RWPE2 (cell line): ENCODE measurements around the gene KEAP1.

Experiments
- ATAC-seq: fragments of 200-7000 bp; cut with Tn5 transposase; 3 replicates; pipeline ENCODE4 v1.9.1; 2021; ENCODE audit warnings: low read depth
- DNase-seq: peaks from one replicate; pipeline ENCODE4 v3.0.0-alpha.2; 2020; ENCODE audit warnings: low spot score
- H3K27ac ChIP-seq: fragments of 450-650 bp; 2 replicates; pipeline ENCODE4 v1.5.1; 2017; ENCODE audit warnings: mild to moderate bottlenecking; ENCODE audit not compliant: poor library complexity, severe bottlenecking
- H3K27me3 ChIP-seq: fragments of 250-450 bp; sonication (Bioruptor Pico); 2 replicates; pipeline ENCODE4 v1.5.1; 2021; ENCODE audit warnings: mild to moderate bottlenecking, moderate library complexity; ENCODE audit not compliant: insufficient read depth, poor library complexity, severe bottlenecking
- H3K36me3 ChIP-seq: fragments of 250-450 bp; sonication (Bioruptor Pico); 2 replicates; pipeline ENCODE4 v1.5.1; 2020; ENCODE audit warnings: low read depth, mild to moderate bottlenecking, moderate library complexity
- H3K4me1 ChIP-seq: fragments of 250-450 bp; sonication (Bioruptor Pico); 2 replicates; pipeline ENCODE4 v1.5.1; 2021; ENCODE audit warnings: mild to moderate bottlenecking, moderate library complexity; ENCODE audit not compliant: insufficient read depth, poor library complexity, severe bottlenecking
- H3K4me3 ChIP-seq: fragments of 250-450 bp; sonication (Bioruptor Pico); 2 replicates; pipeline ENCODE4 v1.5.1; 2021; ENCODE audit warnings: mild to moderate bottlenecking, moderate library complexity; ENCODE audit not compliant: severe bottlenecking
- H3K9me3 ChIP-seq: fragments of 250-450 bp; sonication (Bioruptor Pico); 2 replicates; pipeline ENCODE4 v1.5.1; 2021; ENCODE audit warnings: mild to moderate bottlenecking, moderate library complexity; ENCODE audit not compliant: severe bottlenecking
- TF ChIP-seq, protein P1 (sequence below): fragments of 450-650 bp; IDR thresholded peaks from one replicate; pipeline ENCODE4 v1.5.1; 2017; ENCODE audit warnings: mild to moderate bottlenecking, moderate library complexity; ENCODE audit not compliant: poor library complexity, severe bottlenecking

Gene KEAP1

DNA sequence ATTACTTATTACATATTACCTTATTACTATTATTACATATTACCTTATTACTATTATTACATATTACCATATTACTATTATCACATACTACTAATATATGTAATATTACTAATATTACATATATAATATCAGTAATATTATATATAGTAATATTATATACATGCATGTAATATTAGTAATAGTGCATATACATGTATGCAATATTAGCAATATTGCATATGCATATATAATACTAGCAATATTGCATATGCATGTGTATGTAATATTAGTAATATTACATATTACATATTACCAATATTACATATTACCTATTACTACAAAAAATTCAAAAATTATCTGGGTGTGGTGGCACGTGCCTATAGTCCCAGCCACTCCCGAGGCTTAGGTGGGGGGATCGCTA, 60.5 kb downstream of the KEAP1 start:
- H3K9me3 ChIP-seq: no peaks in the 10 kb centered on the region
- no peak overlapping the region for H3K27ac ChIP-seq
- TF ChIP-seq, protein P1, sequence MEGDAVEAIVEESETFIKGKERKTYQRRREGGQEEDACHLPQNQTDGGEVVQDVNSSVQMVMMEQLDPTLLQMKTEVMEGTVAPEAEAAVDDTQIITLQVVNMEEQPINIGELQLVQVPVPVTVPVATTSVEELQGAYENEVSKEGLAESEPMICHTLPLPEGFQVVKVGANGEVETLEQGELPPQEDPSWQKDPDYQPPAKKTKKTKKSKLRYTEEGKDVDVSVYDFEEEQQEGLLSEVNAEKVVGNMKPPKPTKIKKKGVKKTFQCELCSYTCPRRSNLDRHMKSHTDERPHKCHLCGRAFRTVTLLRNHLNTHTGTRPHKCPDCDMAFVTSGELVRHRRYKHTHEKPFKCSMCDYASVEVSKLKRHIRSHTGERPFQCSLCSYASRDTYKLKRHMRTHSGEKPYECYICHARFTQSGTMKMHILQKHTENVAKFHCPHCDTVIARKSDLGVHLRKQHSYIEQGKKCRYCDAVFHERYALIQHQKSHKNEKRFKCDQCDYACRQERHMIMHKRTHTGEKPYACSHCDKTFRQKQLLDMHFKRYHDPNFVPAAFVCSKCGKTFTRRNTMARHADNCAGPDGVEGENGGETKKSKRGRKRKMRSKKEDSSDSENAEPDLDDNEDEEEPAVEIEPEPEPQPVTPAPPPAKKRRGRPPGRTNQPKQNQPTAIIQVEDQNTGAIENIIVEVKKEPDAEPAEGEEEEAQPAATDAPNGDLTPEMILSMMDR: no peak
- H3K27me3 ChIP-seq: no peaks in the 10 kb centered on the region
- no peaks in the 10 kb centered on the region for H3K36me3 ChIP-seq
- ATAC-seq (no peak), DNase-seq (no peak)
- H3K4me3 ChIP-seq: no peak overlapping the region
- no peaks in the 10 kb centered on the region for H3K4me1 ChIP-seq

DNA sequence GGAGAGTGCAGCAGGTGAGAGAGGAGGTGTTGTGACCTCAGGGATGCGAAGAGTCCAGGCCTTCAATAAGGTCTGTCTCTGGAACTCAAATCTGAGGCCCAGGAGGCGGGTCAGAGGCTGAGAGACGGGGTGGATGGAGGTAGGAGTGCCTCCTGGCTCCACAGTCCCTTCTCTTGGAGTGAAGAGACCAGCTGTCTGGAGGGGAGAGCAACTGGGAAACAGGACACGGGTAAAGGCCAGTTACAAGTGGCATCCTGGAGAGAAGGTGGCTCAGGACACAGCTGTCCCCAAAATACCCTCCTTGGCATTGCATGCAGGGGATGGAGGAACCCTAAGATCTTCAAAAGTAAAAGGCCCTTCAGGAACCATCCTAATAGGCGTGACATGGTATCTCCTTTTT, 63.6 kb downstream of the KEAP1 start:
- no peak for ATAC-seq
- no peaks in the 10 kb centered on the region for H3K4me1 ChIP-seq

More for the DNA sequence above, 63.6 kb downstream of the KEAP1 start:
- no peak for DNase-seq
- Histone ChIP-seq H3K9me3 (no peaks in the 10 kb centered on the region), H3K36me3 (no peaks in the 10 kb centered on the region), H3K4me3 (no peak overlapping the region), H3K27ac (no peak overlapping the region), H3K27me3 (no peaks in the 10 kb centered on the region)
- TF ChIP-seq, protein P1: no peak
